ENCODE data around the gene TFDP3. TPM values are rescaled to one million over a fixed set of nuclear protein-coding genes. Genes with fewer than 3 reads are reported as not detected.

Gene TFDP3
- total and polyA plus RNA-seq, 4 experiments from 2014 or later: not detected

DNA sequence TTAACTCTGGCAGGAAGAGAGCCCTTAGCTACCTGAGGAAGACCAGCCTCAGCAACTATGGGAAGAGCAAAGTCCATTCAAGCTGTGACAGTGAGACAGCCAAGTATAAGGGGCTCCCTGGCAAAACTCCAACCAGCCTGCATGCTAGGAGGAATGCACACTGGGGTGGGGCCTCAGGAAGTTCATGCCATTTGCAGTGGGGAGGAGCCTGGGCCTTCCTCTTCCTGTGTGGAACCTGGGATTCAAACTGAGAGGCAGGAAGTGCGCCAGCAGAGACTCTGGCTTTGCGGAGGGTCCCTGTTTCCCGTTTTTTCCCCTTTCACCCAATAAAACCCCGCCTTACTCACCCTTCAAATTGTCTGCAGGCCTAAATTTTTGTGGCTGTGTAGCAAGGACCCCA, 33.0 kb downstream of the TFDP3 start:
- H3K9me3 Mint-ChIP-seq: no peaks in the 10 kb centered on the region
- Histone ChIP-seq H3K27me3 (ENCODE audit: insufficient read depth, low read length) (no peaks in the 10 kb centered on the region), H3K36me3 (ENCODE audit: insufficient read depth, low read length) (no peaks in the 10 kb centered on the region), H3K4me1 (ENCODE audit: insufficient read depth, low read length) (no peaks in the 10 kb centered on the region), H3K9me3 (ENCODE audit: control insufficient read depth in 1 of 2, low read length in 2 of 2) (no peaks in the 10 kb centered on the region), H3K4me3 (ENCODE audit: low read length in 2 of 2) (no peak overlapping the region), H3K27ac (ENCODE audit: low read depth, low read length) (no peak overlapping the region)
- H3K4me1 Mint-ChIP-seq: no peaks in the 10 kb centered on the region
- no peaks in the 10 kb centered on the region for H3K36me3 Mint-ChIP-seq
- intact Hi-C loops (cut with micrococcal nuclease): no loop called here
- CTCF ChIA-PET (ENCODE audit: partially characterized antibody): no interaction called here
- H3K27ac Mint-ChIP-seq: no peak overlapping the region
- POLR2A ChIA-PET (ENCODE audit: partially characterized antibody): no interaction called here
- H3K4me3 Mint-ChIP-seq: no peak overlapping the region
- no peak for DNase-seq
- H3K27me3 Mint-ChIP-seq: peaks cover 0 to 2% of the 10 kb centered on the region in 2 donors

DNA sequence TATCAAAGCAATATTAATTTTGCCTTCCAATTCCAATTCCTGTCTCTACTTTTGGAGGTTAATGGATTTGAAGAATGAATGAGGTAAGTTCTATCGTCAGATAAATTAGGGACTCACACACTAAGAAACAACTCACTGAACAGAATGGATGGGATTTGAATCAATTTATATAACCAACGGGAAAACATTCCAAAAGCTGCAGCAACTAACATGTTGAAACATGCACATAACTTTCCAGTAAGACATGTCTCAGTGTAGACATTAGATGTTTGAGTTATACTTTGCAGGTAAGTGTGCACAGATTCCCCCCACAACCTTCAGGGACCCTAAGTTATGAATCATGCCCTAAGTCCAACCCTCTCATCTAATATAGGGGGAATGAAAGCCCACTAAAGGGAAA, 34.3 kb downstream of the TFDP3 start:
- DNase-seq: no peak
- Histone ChIP-seq H3K9me3 (ENCODE audit: control insufficient read depth in 1 of 2, low read length in 2 of 2) (no peaks in the 10 kb centered on the region), H3K4me1 (ENCODE audit: insufficient read depth, low read length) (no peaks in the 10 kb centered on the region), H3K27ac (ENCODE audit: low read depth, low read length) (no peak overlapping the region), H3K27me3 (ENCODE audit: insufficient read depth, low read length) (no peaks in the 10 kb centered on the region), H3K4me3 (ENCODE audit: low read length in 2 of 2) (no peak overlapping the region), H3K36me3 (ENCODE audit: insufficient read depth, low read length) (no peaks in the 10 kb centered on the region)
- intact Hi-C loops (cut with micrococcal nuclease): no loop called here
- ChIA-PET POLR2A (ENCODE audit: partially characterized antibody) (no interaction called here), CTCF (ENCODE audit: partially characterized antibody) (no interaction called here)
- Mint-ChIP-seq H3K9me3 (no peaks in the 10 kb centered on the region), H3K4me3 (no peak overlapping the region), H3K36me3 (no peaks in the 10 kb centered on the region), H3K27me3 (peaks cover 0 to 2% of the 10 kb centered on the region in 2 donors), H3K4me1 (no peaks in the 10 kb centered on the region), H3K27ac (no peak overlapping the region)

DNA sequence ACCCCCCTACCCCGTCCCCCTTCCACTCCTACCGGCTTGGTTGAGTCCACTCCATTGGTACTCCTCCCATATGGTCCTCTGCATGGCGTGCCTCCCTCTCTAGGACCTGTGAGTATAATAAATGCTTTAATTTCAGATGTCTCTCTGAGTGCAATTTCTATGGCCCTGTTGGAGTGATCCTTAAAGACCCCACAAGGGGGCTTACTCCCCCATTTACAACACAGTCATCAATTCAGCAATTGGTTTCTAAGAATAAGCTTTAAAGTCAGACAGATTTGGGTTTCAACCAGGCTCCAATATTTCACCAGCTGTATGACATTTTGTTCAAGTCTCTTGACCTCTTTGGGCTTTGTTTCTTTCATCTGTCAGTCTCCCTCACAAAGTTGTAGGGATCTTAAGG, 38.7 kb downstream of the TFDP3 start:
- no peak overlapping the region for H3K27ac ChIP-seq (ENCODE audit: low read depth, low read length)
- intact Hi-C loops (cut with micrococcal nuclease): no loop called here
- H3K36me3 ChIP-seq (ENCODE audit: insufficient read depth, low read length): no peaks in the 10 kb centered on the region
- no peaks in the 10 kb centered on the region for H3K9me3 ChIP-seq (ENCODE audit: control insufficient read depth in 1 of 2, low read length in 2 of 2)
- Mint-ChIP-seq H3K27ac (no peak overlapping the region), H3K4me3 (no peak overlapping the region), H3K36me3 (no peaks in the 10 kb centered on the region), H3K4me1 (no peaks in the 10 kb centered on the region), H3K9me3 (no peaks in the 10 kb centered on the region), H3K27me3 (no peaks in the 10 kb centered on the region)
- CTCF ChIA-PET (ENCODE audit: partially characterized antibody): no interaction called here
- no peak for DNase-seq
- no peaks in the 10 kb centered on the region for H3K27me3 ChIP-seq (ENCODE audit: insufficient read depth, low read length)
- no peaks in the 10 kb centered on the region for H3K4me1 ChIP-seq (ENCODE audit: insufficient read depth, low read length)
- POLR2A ChIA-PET (ENCODE audit: partially characterized antibody): no interaction called here
- no peak overlapping the region for H3K4me3 ChIP-seq (ENCODE audit: low read length in 2 of 2)

DNA sequence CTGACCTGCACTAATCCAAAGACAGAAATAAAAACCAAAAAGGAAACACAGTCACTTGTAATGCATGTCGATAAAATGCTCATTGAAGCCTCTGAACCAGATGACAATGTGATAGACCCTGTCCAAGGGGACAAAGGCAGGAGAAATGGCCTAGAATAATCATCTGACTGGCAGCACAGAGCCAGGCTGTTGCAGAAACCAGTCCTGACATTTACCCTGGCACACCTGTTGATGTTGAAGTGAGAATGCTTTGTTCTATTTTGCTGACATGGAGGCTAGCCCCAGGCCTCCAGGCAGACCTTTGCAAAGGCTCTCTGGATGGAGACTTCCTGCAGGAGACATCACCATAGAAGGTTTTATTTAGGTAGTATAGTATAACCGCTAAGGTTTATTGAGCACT, 41.0 kb downstream of the TFDP3 start:
- Histone ChIP-seq H3K4me1 (ENCODE audit: insufficient read depth, low read length) (no peaks in the 10 kb centered on the region), H3K36me3 (ENCODE audit: insufficient read depth, low read length) (no peaks in the 10 kb centered on the region), H3K27me3 (ENCODE audit: insufficient read depth, low read length) (no peaks in the 10 kb centered on the region), H3K9me3 (ENCODE audit: control insufficient read depth in 1 of 2, low read length in 2 of 2) (no peaks in the 10 kb centered on the region), H3K4me3 (ENCODE audit: low read length in 2 of 2) (no peak overlapping the region), H3K27ac (ENCODE audit: low read depth, low read length) (no peak overlapping the region)
- Mint-ChIP-seq H3K9me3 (no peaks in the 10 kb centered on the region), H3K27ac (no peak overlapping the region), H3K36me3 (no peaks in the 10 kb centered on the region), H3K4me1 (no peaks in the 10 kb centered on the region), H3K27me3 (peaks cover 0 to 2% of the 10 kb centered on the region in 2 donors), H3K4me3 (no peak overlapping the region)
- ChIA-PET POLR2A (ENCODE audit: partially characterized antibody) (no interaction called here), CTCF (ENCODE audit: partially characterized antibody) (no interaction called here)
- DNase-seq: no peak
- intact Hi-C loops (cut with micrococcal nuclease): no loop called here

DNA sequence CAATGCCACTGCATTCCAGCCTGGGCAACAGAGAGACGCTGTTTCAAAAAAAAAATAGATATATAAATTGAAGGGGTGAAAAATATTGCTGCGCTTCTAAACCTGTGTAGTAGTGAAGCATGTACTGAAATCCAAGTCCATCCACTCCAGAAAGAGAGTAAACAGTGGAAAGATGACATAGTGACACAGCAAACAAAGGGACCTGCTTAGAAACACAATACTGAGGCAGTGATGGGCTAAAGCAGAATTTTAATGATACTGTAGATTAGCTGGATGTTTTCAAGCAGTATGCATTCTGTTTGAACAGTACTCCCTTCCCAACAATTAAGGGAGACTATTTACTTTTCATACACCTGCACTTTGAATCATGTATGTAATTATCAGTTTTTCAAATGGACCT, 42.5 kb downstream of the TFDP3 start:
- H3K27me3 ChIP-seq (ENCODE audit: insufficient read depth, low read length): no peaks in the 10 kb centered on the region
- DNase-seq: no peak
- no peak overlapping the region for H3K27ac ChIP-seq (ENCODE audit: low read depth, low read length)
- H3K4me1 ChIP-seq (ENCODE audit: insufficient read depth, low read length): no peaks in the 10 kb centered on the region
- H3K36me3 ChIP-seq (ENCODE audit: insufficient read depth, low read length): no peaks in the 10 kb centered on the region
- Mint-ChIP-seq H3K27me3 (peaks cover 0 to 3% of the 10 kb centered on the region in 2 donors), H3K9me3 (no peaks in the 10 kb centered on the region), H3K27ac (no peak overlapping the region), H3K4me3 (no peak overlapping the region), H3K36me3 (no peaks in the 10 kb centered on the region), H3K4me1 (no peaks in the 10 kb centered on the region)
- H3K4me3 ChIP-seq (ENCODE audit: low read length in 2 of 2): no peak overlapping the region
- ChIA-PET POLR2A (ENCODE audit: partially characterized antibody) (no interaction called here), CTCF (ENCODE audit: partially characterized antibody) (no interaction called here)
- H3K9me3 ChIP-seq (ENCODE audit: control insufficient read depth in 1 of 2, low read length in 2 of 2): no peaks in the 10 kb centered on the region
- intact Hi-C loops (cut with micrococcal nuclease): no loop called here

DNA sequence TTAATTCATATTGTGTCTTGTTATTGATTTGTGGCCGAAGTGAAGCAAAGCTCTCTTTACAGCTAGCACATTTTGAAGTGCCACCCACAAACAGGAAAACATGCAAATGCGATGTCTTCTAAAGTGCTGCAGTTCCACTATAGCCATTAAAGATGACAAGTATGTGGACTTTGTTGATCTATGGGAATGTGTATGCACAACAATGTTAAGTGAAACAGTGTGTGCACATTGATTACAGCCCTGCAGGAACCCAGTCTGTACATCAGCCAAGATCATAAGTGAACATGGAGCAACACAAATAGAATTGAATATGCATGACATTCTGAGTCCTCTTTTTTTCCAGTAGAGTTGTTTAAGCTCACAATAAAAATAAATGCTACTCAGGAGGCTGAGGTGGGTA, 43.0 kb downstream of the TFDP3 start:
- Mint-ChIP-seq H3K36me3 (no peaks in the 10 kb centered on the region), H3K9me3 (no peaks in the 10 kb centered on the region), H3K4me1 (no peaks in the 10 kb centered on the region), H3K4me3 (no peak overlapping the region), H3K27ac (no peak overlapping the region), H3K27me3 (peaks cover 0 to 4% of the 10 kb centered on the region in 2 donors)
- Histone ChIP-seq H3K36me3 (ENCODE audit: insufficient read depth, low read length) (no peaks in the 10 kb centered on the region), H3K4me3 (ENCODE audit: low read length in 2 of 2) (no peak overlapping the region), H3K9me3 (ENCODE audit: control insufficient read depth in 1 of 2, low read length in 2 of 2) (no peaks in the 10 kb centered on the region), H3K27me3 (ENCODE audit: insufficient read depth, low read length) (no peaks in the 10 kb centered on the region), H3K27ac (ENCODE audit: low read depth, low read length) (no peak overlapping the region), H3K4me1 (ENCODE audit: insufficient read depth, low read length) (no peaks in the 10 kb centered on the region)
- CTCF ChIA-PET (ENCODE audit: partially characterized antibody): no interaction called here
- intact Hi-C loops (cut with micrococcal nuclease): no loop called here
- POLR2A ChIA-PET (ENCODE audit: partially characterized antibody): no interaction called here
- no peak for DNase-seq

DNA sequence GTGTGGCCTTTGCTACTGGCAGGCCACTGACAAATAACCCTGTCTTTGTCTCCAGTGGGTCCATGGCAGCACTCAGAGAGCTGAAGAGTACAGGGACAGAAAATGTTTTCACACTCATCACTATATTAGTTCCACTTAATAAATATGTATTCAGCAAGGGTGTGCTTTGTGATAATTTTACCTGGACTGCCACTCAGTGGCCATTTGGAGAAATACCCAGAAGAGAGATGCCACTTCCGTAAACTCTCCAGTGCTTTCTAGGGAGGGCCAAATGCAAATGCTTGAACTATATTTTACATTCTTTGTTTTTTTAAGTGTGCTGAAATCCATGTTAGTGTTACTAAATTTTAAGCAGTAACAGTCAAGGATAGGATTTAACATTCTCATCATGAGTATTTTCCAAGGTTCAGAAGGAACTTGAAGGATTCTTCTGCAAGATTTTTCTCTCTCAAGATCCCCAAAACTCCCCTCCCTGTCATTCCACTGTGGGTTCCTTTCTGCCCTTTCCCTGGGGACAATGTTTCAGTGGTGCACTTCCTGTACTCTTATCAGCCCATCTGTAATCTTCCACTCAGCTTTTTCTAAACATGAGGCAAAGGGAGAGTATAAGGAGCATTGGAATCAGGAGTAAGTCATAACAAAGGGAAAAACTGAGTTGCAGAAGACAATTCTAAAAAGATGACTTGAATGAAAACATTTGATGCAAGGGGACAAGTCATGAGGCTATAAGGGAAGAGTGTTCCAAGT, 46.0 kb downstream of the TFDP3 start:
- H3K9me3 Mint-ChIP-seq: peaks cover 0 to 3% (median 0%) of the 10 kb centered on the region in 8 donors
- DNase-seq: no peak
- no peak overlapping the region for H3K27ac ChIP-seq (ENCODE audit: low read depth, low read length)

More for the DNA sequence above, 46.0 kb downstream of the TFDP3 start:
- Histone ChIP-seq H3K27me3 (ENCODE audit: insufficient read depth, low read length) (no peaks in the 10 kb centered on the region), H3K9me3 (ENCODE audit: control insufficient read depth in 1 of 2, low read length in 2 of 2) (no peaks in the 10 kb centered on the region), H3K36me3 (ENCODE audit: insufficient read depth, low read length) (no peaks in the 10 kb centered on the region), H3K4me1 (ENCODE audit: insufficient read depth, low read length) (no peaks in the 10 kb centered on the region), H3K4me3 (ENCODE audit: low read length in 2 of 2) (no peak overlapping the region)
- CTCF ChIA-PET (ENCODE audit: partially characterized antibody): interaction anchor here (0.6 kb wide), 1 partner anchor 278 kb away, joined by 4 read pairs; no protein-coding TSS in a partner anchor
- Mint-ChIP-seq H3K27me3 (peaks cover 0 to 4% of the 10 kb centered on the region in 2 donors), H3K4me3 (no peak overlapping the region), H3K4me1 (no peaks in the 10 kb centered on the region), H3K27ac (no peak overlapping the region), H3K36me3 (no peaks in the 10 kb centered on the region)
- intact Hi-C loops (cut with micrococcal nuclease): no loop called here
- POLR2A ChIA-PET (ENCODE audit: partially characterized antibody): no interaction called here
